Choroid plexus epithelial cell (primary cell): ENCODE measurements around the gene IGF2BP2.

ENCODE experiments used
- DNase-seq: peaks from one replicate; pipeline ENCODE4 v3.0.0-alpha.2; 2010; ENCODE audit warnings: low read depth
- H3K4me3 ChIP-seq: 2 replicates; pipeline ENCODE4 v1.5.1; 2011; ENCODE audit warnings: low read depth, mild to moderate bottlenecking, control low read depth, low read length, moderate library complexity
- TF ChIP-seq, protein P1 (sequence below): conservative IDR thresholded peaks from 2 replicates; pipeline ENCODE4 v1.5.1; 2011; ENCODE audit warnings: low read depth, mild to moderate bottlenecking, control low read depth, inconsistent platforms, low read length, moderate library complexity

Gene IGF2BP2

DNA sequence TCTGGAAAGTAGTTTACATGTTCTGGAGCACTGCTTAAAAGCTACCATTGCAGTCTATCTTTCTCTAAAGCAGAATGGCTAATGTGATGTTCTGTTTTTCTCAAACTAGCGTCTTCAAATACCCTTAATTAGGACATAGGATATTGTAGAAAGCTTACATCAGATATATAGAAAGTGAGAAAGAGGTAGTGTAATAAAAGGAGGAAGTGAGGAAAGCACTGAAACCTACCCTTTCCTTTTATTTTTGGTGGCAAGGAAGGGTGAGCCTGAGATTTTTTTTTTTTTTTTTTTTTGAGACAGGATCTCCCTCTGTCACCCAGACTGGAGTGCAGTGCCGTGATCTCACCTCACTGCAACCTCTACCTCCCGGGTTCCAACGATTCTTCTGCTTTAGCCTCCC, 229.3 kb downstream of the IGF2BP2 start:
- DNase-seq = no peak
- TF ChIP-seq, protein P1, sequence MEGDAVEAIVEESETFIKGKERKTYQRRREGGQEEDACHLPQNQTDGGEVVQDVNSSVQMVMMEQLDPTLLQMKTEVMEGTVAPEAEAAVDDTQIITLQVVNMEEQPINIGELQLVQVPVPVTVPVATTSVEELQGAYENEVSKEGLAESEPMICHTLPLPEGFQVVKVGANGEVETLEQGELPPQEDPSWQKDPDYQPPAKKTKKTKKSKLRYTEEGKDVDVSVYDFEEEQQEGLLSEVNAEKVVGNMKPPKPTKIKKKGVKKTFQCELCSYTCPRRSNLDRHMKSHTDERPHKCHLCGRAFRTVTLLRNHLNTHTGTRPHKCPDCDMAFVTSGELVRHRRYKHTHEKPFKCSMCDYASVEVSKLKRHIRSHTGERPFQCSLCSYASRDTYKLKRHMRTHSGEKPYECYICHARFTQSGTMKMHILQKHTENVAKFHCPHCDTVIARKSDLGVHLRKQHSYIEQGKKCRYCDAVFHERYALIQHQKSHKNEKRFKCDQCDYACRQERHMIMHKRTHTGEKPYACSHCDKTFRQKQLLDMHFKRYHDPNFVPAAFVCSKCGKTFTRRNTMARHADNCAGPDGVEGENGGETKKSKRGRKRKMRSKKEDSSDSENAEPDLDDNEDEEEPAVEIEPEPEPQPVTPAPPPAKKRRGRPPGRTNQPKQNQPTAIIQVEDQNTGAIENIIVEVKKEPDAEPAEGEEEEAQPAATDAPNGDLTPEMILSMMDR = no peak
- H3K4me3 ChIP-seq = no peak overlapping the region

DNA sequence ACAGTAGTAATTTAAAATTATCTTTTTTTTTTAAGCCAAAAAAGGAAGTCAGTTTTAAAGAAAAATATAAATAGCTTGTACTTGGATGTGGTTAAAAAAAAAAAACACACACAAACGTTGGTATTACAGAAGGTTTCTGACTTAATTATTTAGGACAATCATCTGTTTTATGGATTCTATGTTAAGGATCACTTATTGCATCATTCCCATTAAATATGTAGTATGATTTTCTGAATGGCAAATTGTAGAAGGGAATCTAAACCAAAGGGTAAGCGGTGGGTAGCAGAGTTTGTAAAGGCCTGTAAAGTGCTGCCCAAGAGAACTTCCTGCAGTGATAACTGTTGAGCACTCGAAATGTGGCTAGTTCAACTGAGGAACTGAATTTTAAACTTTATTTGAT, 230.8 kb downstream of the IGF2BP2 start:
- H3K4me3 ChIP-seq = no peak overlapping the region
- DNase-seq = no peak
- TF ChIP-seq, protein P1 = no peak
